ENCODE results near the gene NSG1.

GRCh38 chr4:4377732-4378460 is 9.0 kb upstream of the NSG1 start:
- TF ChIP-seq CTCF (IDR thresholded peaks at IDR 0.05) (no peak), POLR2AphosphoS5 (IDR thresholded peaks at IDR 0.05) (no peak), POLR2A (IDR thresholded peaks at IDR 0.05) (no peak)

Data from upper lobe of left lung (tissue), 4 donors.